ENCODE measurements around the gene CREB3L4. TPM values are rescaled to one million over a fixed set of nuclear protein-coding genes. Genes with fewer than 3 reads are reported as not detected.

Gene CREB3L4
- total and polyA plus RNA-seq, 2 donors (not counting 1 experiment from before 2014, with no cell fraction given) = 3.7 to 6.4 TPM

DNA sequence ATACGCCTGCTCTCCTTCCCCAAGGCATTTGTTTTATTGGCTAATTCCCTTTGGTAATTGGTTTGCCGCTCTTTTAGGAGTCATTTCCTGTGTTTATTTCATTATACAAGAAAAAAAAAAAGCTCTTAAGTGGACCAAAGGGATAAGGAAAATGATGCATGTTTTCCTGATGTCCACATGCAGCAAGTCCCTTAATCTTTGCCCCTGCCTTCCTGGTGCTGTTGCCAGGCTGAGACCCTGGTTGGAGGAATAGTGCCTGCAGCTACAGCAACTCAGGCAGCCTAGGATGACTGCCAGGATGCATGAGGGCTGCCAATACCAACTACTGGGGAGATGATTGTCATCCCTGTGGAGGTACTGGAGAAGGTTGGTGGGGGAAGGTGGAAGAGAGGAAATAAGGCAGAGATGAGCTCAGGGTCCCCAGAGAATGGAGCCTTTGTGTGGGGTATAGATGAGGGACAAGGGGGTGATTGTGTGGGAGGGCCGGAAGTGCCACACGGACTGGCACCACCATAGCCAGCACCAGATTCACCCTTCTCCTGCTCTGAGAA lies 38.8 kb upstream of the CREB3L4 start:
- no peaks in the 10 kb centered on the region for H3K9me3 ChIP-seq (ENCODE audit: control insufficient read depth, insufficient read depth, low read depth, low read length)
- no peak overlapping the region for H2AFZ ChIP-seq (ENCODE audit: low read length)
- H3K4me3 ChIP-seq (replicated peaks in 1 of 4; ENCODE audit: control extremely low read depth in 1 of 4, insufficient read depth in 1 of 4, low read depth in 3 of 4, low read length in 4 of 4) = no peak overlapping the region
- H4K20me1 ChIP-seq (ENCODE audit: control insufficient read depth, extremely low read depth, insufficient read depth, low read length) = no peaks in the 10 kb centered on the region
- no peaks in the 10 kb centered on the region for H3K27me3 ChIP-seq (ENCODE audit: control insufficient read depth, insufficient read depth, low read length)
- peaks cover 8% of the 10 kb centered on the region for H3K4me1 ChIP-seq (ENCODE audit: control insufficient read depth, extremely low read depth, insufficient read depth, low read length)
- peak overlapping the region; percentile 17 for H3K4me2 ChIP-seq (ENCODE audit: extremely low read depth, insufficient read depth, low read length)
- H3K79me2 ChIP-seq (ENCODE audit: control insufficient read depth, insufficient read depth, low read length) = no peaks in the 10 kb centered on the region
- no peak overlapping the region for H3K9ac ChIP-seq (ENCODE audit: insufficient read depth, low read length)
- H3K27ac ChIP-seq (ENCODE audit: insufficient read depth, low read length) = no peak overlapping the region
- no peak for TF ChIP-seq EZH2 (IDR thresholded peaks at IDR 0.05; ENCODE audit: low read length, missing control alignments)
- TF ChIP-seq, protein P1, sequence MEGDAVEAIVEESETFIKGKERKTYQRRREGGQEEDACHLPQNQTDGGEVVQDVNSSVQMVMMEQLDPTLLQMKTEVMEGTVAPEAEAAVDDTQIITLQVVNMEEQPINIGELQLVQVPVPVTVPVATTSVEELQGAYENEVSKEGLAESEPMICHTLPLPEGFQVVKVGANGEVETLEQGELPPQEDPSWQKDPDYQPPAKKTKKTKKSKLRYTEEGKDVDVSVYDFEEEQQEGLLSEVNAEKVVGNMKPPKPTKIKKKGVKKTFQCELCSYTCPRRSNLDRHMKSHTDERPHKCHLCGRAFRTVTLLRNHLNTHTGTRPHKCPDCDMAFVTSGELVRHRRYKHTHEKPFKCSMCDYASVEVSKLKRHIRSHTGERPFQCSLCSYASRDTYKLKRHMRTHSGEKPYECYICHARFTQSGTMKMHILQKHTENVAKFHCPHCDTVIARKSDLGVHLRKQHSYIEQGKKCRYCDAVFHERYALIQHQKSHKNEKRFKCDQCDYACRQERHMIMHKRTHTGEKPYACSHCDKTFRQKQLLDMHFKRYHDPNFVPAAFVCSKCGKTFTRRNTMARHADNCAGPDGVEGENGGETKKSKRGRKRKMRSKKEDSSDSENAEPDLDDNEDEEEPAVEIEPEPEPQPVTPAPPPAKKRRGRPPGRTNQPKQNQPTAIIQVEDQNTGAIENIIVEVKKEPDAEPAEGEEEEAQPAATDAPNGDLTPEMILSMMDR (conservative IDR thresholded peaks at IDR 0.05 in 1 of 2, IDR thresholded peaks at IDR 0.05 in 1 of 2; ENCODE audit: low read depth in 1 of 2, low read length in 2 of 2) = no peak
- DNase-seq (ENCODE audit: low read depth in 2 of 2) = peak; percentile 31 to 40
- peaks cover 8% of the 10 kb centered on the region for H3K36me3 ChIP-seq (ENCODE audit: control insufficient read depth, insufficient read depth, low read length)

DNA sequence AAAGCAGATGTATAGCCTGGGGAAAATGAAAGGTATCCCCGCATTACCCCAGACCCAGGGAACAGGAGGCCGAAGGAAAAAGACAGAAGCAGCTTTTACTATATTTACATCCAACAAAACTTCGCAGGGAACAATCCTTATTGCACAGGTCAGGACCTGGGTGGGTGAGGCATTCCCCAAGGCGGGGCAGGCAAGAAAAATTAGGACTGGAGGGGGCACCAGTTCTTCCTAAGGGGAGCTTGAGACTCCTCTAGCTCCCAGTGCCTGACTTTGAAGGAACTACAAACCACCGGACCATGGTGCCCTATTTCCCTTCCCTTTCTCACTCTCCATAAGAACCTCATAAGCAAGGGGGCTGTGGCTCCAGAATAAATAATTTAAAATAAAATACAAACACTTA lies 38.3 kb upstream of the CREB3L4 start:
- DNase-seq (ENCODE audit: low read depth in 2 of 2) = no peak
- Histone ChIP-seq H3K4me3 (replicated peaks in 1 of 4; ENCODE audit: control extremely low read depth in 1 of 4, insufficient read depth in 1 of 4, low read depth in 3 of 4, low read length in 4 of 4) (no peak overlapping the region), H3K4me2 (ENCODE audit: extremely low read depth, insufficient read depth, low read length) (no peak overlapping the region), H3K36me3 (ENCODE audit: control insufficient read depth, insufficient read depth, low read length) (peaks cover 8% of the 10 kb centered on the region), H4K20me1 (ENCODE audit: control insufficient read depth, extremely low read depth, insufficient read depth, low read length) (no peaks in the 10 kb centered on the region), H3K27ac (ENCODE audit: insufficient read depth, low read length) (no peak overlapping the region), H3K9ac (ENCODE audit: insufficient read depth, low read length) (no peak overlapping the region), H3K9me3 (ENCODE audit: control insufficient read depth, insufficient read depth, low read depth, low read length) (no peaks in the 10 kb centered on the region), H3K27me3 (ENCODE audit: control insufficient read depth, insufficient read depth, low read length) (no peaks in the 10 kb centered on the region), H2AFZ (ENCODE audit: low read length) (no peak overlapping the region), H3K4me1 (ENCODE audit: control insufficient read depth, extremely low read depth, insufficient read depth, low read length) (peaks cover 5% of the 10 kb centered on the region), H3K79me2 (ENCODE audit: control insufficient read depth, insufficient read depth, low read length) (no peaks in the 10 kb centered on the region)
- TF ChIP-seq, protein P1 (conservative IDR thresholded peaks at IDR 0.05 in 1 of 2, IDR thresholded peaks at IDR 0.05 in 1 of 2; ENCODE audit: low read depth in 1 of 2, low read length in 2 of 2) = no peak
- TF ChIP-seq EZH2 (IDR thresholded peaks at IDR 0.05; ENCODE audit: low read length, missing control alignments) = no peak

DNA sequence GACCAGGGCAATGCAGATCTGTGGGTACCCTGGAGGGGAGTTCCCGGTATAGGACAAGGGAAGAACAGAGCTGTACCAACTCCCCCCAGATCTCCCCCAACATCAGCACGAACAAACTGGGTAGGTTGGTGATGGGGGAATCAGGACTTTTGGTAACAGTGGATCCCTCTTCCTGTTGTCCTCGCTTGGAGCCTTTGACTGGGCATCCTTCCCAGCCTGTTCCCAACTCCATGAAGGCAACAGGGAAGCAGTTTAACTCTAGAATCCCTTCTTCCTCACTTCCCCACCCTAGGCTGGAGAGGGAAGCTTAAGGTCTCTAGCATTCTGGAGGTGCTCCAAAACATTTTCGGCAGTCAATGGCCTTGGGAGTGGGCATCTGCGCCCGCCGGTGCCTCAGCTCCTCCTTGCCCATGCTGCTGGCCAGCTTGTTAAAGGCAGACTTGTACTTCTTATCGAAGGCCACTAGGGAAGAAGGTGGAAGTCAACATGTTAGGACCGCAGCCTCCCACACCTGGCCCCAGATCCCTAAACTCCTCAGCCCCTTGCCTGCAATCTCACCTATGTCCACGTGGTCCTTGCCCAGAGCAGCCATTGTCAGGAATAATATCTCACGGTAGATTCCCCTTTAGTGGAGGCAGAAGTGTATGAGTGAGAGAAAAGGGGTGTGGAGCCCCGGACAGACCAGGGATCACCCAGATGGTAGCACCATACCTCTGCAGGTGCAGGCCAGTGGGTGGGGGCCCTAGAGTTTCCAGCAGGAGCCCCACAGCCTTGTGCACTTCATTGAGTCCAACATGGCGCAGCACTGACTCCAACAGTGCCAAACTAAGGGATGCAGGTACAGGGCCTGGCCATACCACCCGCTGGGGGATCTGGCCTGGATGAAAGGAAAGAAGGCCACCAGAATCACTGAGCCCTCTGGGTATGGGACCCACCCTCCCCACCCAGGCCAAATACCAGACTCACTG lies 37.4 kb upstream of the CREB3L4 start:
- no peaks in the 10 kb centered on the region for H3K9me3 ChIP-seq (ENCODE audit: control insufficient read depth, insufficient read depth, low read depth, low read length)
- no peak overlapping the region for H3K27ac ChIP-seq (ENCODE audit: insufficient read depth, low read length)
- DNase-seq (ENCODE audit: low read depth in 2 of 2) = no peak
- H4K20me1 ChIP-seq (ENCODE audit: control insufficient read depth, extremely low read depth, insufficient read depth, low read length) = no peaks in the 10 kb centered on the region
- no peak for TF ChIP-seq EZH2 (IDR thresholded peaks at IDR 0.05; ENCODE audit: low read length, missing control alignments)
- TF ChIP-seq, protein P1 (conservative IDR thresholded peaks at IDR 0.05 in 1 of 2, IDR thresholded peaks at IDR 0.05 in 1 of 2; ENCODE audit: low read depth in 1 of 2, low read length in 2 of 2) = no peak
- peaks cover 10% of the 10 kb centered on the region for H3K36me3 ChIP-seq (ENCODE audit: control insufficient read depth, insufficient read depth, low read length)
- no peak overlapping the region for H3K9ac ChIP-seq (ENCODE audit: insufficient read depth, low read length)
- H3K4me1 ChIP-seq (ENCODE audit: control insufficient read depth, extremely low read depth, insufficient read depth, low read length) = peaks cover 5% of the 10 kb centered on the region
- no peak overlapping the region for H3K4me3 ChIP-seq (replicated peaks in 1 of 4; ENCODE audit: control extremely low read depth in 1 of 4, insufficient read depth in 1 of 4, low read depth in 3 of 4, low read length in 4 of 4)
- H2AFZ ChIP-seq (ENCODE audit: low read length) = no peak overlapping the region
- no peaks in the 10 kb centered on the region for H3K27me3 ChIP-seq (ENCODE audit: control insufficient read depth, insufficient read depth, low read length)
- H3K4me2 ChIP-seq (ENCODE audit: extremely low read depth, insufficient read depth, low read length) = no peak overlapping the region
- H3K79me2 ChIP-seq (ENCODE audit: control insufficient read depth, insufficient read depth, low read length) = no peaks in the 10 kb centered on the region

Measured in fibroblast of lung (primary cell).